22Rv1 (cell line): ENCODE measurements around the gene KRT86.

Experiments
- H3K27ac ChIP-seq: fragments of 450-650 bp; 2 replicates; pipeline ENCODE4 v1.5.1; 2017
- CTCF ChIP-seq: fragments of 450-650 bp; IDR thresholded peaks from 2 replicates; pipeline ENCODE4 v1.5.1; 2017; ENCODE audit warnings: mild to moderate bottlenecking
- ZFX ChIP-seq: fragments of 450-650 bp; IDR thresholded peaks from 2 replicates; pipeline ENCODE4 v1.6.1; 2017; ENCODE audit warnings: antibody characterized with exemption, borderline replicate concordance

Gene KRT86

DNA sequence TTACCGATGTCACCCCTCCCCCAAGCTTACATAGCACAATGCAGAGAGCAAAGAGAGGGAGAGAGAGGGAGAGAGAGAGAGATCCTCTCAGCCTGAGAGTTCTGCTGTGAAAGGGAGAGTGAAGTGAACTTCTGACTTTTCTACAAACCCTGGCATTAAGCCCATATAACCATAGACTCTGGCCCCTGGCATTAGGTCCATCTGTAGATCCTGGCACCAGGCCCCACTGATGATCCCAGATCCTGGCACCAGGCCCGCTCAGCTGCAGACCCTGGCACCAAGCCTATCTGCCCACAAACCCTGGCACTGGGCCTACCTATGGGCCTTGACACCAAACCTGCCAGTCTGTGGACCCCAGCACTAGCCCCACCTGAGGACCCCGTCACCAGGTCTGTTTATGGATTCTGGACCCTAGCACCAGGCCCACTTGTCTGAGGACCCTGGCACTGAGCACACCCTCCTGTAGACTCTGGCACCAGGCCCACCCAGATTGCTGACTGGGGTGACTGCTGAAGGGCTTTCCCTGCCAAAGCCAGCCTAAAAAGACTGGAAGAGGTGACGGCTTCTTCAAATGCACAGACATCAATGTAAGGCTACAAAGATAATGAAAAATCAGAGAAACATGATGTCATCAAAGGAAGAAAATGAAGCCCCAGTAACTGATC lies 61.3 kb downstream of the KRT86 start:
- TF ChIP-seq CTCF (no peak), ZFX (no peak)
- H3K27ac ChIP-seq = no peak overlapping the region

DNA sequence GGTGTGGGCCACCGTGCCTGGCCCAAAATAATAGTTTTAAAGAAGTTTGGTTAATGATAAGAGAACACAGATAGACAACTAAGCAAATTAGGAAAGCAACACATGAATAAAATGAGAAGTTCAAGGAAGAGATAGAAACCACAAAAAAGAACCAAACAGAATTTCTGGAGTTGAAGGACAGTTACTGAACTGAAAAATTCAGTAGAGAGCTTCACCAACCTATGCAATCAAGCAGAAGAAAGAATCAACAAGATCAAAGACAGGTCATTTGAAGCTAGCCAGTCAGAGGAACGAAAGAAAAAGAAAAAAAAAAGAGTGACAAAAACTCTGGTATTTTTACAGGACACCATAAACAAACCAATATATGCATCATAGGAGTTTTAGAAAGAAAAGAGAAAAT lies 62.2 kb downstream of the KRT86 start:
- H3K27ac ChIP-seq = no peak overlapping the region
- TF ChIP-seq ZFX (no peak), CTCF (no peak)

DNA sequence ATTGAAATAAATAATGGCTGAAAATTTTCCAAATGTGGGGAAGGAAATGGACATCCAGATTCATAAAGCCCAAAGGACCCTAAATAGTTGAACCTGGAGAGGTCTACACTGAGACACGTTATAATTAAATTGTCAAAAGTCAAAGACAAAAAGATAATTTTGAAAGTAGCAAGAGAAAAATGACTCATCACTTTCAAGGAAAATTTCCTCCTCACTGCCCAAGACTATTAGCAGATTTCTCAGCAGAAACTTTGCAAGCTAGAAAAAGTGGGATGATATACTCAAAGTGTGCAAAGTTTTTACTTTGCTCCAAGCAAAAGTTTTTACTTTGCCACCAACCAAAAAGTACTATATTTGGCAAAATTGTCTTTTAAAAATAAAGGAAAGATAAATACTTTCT lies 62.6 kb downstream of the KRT86 start:
- TF ChIP-seq ZFX (no peak), CTCF (no peak)
- no peak overlapping the region for H3K27ac ChIP-seq

DNA sequence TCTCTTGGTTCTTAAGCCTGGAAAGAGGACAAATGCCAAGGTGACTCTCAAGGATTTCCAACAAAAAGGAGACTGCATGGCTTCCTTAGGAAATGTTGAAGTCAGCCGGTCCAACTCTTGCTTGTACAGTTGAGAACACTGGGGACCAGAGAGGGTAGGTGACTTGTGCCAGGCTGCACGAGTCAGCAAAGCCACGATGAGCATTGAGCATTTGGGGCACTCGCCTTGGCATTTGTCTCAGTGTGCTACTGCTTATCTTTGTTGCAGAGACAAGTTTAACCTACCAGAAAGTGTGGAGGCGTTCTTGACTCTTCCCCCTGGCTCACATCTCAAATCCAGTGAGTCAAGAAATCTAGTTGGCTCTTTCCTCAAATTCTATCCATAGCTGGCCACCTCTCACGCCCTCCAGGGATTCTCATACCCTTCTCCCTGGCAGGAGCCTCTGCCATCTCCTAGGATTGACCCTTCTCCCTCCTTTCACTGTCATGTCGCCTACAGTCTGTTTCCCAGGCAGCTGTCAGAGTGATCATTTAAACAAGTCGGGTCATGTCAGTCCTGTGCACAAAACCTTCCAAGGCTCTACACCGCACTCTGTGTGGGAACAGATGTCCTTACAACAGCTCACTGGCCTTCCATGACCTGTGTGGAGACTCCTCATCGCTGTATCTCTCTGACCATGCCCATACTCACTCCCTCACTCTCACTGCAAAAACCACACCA lies 64.0 kb downstream of the KRT86 start:
- TF ChIP-seq CTCF = no peak
- no peak for TF ChIP-seq ZFX
- no peak overlapping the region for H3K27ac ChIP-seq

DNA sequence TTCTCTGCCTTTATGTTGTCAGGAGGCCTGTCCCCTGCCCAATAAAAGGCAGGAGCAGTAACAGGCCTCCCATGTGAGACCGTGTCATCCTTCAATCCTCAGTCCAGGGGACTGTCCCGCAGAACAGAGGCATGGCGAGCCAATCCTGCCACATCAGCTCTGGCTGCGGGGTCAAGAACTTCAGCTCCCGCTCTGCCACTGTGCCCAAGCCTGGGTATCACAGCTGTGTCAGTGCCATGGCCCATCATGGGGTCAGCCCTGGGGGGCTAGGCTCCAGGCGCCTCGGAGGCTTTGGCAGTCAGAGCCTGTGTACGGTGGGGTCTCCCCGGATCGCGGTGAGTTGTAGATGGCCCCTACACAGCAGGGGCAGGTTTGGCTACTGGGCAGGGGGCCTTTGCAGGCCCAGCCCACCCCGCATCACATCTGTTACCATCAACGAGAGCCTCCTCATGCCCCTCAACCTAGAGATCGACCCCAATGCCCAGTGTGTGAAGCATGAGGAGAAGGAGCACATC lies 66.7 kb downstream of the KRT86 start:
- no peak for TF ChIP-seq ZFX
- TF ChIP-seq CTCF = no peak
- no peak overlapping the region for H3K27ac ChIP-seq

DNA sequence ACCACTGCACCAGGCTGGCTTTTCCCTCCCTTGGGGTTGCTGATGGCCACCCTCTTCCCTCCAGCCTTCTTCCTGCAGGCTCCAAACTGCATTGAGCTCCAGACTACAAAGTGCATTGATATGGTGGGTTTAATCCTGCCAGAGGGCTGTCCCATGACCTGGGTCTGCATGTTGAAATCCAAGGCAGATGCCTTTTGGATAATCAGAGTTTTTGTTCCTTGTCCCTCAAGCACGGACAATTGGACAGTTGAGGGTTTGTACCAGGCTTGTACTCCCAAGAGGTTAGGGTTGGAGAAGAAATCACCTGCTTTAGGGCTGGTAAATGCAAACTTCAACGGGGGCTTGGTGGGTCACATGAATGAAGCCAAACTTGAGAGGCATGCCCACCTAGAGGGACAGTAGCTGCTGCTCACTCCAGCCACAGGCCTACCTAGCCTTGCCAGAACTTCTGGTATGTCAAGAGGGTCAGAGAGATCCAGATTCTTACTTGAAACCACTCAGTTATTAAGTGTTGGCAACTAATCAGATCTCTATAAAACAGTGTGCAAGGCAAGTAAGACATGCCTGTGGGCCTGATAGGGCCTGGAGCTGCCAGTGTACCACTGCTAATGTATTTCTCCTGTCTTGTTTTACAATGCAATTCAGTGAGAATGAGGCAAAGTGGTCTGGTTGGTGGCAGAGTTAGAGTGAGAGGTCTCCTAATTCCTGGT lies 68.5 kb downstream of the KRT86 start:
- no peak for TF ChIP-seq ZFX
- no peak for TF ChIP-seq CTCF
- no peak overlapping the region for H3K27ac ChIP-seq

GRCh38 chr12:52343550-52343949 lies 69.1 kb downstream of the KRT86 start:
- H3K27ac ChIP-seq = no peak overlapping the region
- TF ChIP-seq ZFX (no peak), CTCF (no peak)
